GM18870 (cell line): ENCODE measurements around the gene DUSP8.

Experiments
- ATAC-seq: cut with Tn5 transposase; IDR thresholded peaks from one replicate; pipeline ENCODE4 v1.9.1; 2021; ENCODE audit warnings: moderate library complexity; ENCODE audit not compliant: unreplicated experiment

The DUSP8 gene

DNA sequence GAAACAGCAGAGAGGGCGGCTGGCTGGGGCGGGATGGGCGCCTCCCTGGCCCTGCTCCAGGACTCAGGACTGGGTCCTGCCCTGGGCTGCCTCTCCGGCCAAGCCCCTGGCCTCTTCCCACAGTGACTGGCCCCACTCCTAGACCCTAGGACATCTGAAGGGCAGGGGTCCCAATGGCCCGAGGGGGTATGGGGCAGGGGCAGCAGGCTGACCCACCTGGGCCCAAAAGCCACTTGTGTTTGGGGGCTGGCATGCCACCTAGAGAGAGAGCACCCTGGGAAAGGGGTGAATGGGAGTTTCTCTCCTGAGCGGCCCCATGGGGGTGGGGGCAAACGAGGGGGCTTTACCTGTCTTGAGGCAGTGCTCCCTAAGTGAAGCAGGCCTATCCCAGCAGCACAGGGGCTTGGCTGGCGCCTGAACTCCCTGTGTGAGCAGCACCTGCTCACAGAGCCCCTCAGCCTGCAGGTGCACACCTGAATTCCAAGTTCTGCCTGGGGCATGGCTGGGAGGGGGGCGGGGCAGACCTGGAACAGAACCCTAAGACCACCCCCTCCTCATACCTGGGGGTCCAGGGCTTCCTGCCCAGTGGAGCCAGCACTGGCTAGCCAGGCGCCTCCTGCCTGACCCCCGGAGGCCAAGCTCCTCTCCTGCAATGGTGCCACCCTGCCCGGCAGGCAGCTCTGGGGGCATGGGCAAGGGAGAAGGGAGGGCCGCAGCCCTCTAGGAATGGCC, 16.9 kb downstream of the DUSP8 start:
- ATAC-seq = no peak

DNA sequence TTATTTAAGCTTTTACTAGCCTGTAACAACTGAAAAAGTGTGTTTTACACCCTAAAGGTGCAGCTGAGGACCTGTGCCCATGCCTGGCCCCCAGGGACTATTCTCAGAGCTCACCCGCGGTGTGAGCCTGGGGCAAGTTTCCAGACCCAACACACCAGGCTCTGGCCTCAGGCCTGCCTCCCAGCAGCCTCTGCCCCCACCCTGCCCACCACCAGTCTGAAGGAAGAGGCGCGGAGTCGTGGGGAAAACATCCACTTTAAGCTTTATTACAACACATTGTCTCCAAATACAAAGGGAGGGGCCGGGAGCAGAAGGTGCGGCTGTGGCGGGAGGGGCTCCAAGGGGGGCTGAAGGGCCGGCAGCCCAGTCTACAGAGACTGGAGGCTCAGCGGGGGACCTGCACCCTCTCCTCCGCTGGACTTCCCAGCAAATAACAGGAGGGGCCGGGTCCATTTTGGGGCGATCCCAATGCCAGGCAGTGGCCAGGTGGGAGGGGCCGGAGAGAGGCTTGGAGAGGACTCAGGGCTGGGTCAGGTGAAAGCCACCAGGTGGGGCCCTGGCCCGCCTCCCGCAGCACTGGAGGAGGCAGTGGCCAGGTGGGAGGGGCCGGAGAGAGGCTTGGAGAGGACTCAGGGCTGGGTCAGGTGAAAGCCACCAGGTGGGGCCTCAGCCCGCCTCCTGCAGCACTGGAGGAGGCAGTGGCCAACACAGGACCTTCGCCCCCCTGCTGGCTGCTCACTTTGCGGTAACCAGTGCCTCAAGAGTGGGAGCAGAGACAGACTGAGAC, 18.1 kb downstream of the DUSP8 start:
- no peak for ATAC-seq

DNA sequence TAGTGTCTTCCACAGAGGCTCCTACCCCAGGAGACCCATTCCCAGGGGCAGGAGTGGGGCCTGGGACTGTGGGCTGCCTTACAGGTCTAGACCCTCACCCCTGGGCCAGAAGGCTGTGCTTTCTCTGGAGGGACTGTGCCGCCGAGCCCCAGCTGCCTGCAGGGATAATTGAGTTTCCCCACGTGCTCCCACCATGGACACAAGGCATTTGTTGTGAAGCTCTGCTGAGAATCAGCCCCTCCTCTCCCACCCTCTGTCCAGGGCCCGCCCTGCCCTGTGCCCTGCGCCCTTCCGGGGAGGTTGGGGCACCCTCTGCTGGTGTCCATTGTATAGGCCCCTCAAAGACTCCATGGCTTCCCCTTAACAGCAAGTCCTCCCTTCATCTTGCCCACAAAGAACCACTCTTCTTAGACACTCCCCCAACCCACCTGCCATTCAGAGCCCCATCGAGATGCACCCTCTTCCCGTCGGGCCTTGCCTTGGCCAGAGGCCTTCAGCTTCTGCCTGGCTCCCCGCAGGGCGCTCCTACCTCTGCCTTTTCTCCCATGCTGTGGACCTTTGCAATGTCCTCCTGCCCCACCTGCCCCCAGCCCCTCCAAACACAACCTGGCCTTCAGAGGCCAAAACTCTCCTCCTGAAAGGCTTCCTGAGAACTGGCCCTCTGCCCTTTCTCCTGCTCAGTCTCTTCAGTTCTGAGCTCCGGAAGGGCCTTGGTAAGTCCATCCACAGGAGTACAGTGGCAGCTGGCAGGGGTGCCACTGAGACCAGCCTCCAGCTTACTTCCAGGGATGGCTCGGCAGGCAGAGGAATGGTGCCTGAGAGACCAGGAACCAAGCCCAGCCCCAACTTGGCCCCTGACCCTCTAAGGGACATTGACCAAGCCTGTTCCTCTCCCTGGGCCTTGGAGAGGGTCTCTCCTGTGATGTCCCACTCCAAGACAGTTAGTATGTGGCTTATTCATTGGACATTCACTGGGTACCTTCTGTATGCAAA, 22.4 kb downstream of the DUSP8 start:
- no peak for ATAC-seq

DNA sequence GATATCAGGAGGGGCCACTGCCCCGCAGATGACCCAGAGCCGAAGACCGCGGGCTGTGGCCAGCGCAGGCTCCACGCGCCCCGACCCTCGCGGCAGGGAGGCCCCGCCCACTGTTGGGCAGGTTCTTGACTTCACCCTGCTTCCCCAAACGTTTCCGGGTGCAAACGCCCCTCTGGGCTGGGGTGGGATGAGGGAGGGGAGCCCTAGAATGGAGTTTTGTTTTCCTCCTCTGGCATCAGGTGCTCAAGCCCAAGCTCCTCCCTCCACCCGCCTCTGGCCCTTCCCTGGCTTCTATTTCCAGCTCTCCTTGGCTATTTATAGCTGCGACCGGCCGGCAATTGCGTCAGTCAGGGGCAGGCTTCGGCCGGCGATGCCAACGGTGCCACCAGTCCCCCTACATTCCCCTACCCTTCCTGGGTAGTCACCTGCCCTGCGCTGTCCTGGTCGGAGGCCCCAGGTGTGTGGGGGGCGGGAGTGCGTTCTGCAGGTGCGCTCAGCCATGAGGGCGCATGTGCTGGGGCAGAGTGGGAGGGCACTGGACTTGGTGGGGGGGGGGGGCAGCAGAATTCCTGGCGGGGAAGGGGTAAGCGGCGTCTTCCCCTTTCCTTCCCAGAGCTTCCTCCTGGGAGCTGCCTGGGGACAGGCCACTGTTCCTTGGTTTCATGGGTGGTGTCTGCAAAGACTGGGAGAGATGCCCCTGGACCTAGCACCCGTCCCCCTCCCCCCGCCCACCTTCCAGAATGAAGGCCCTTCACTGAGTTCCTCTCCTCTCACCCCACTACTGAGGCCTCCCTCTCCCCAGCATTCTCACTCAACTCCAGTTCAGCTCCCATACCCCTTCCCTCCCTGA, 23.6 kb downstream of the DUSP8 start:
- ATAC-seq = no peak

DNA sequence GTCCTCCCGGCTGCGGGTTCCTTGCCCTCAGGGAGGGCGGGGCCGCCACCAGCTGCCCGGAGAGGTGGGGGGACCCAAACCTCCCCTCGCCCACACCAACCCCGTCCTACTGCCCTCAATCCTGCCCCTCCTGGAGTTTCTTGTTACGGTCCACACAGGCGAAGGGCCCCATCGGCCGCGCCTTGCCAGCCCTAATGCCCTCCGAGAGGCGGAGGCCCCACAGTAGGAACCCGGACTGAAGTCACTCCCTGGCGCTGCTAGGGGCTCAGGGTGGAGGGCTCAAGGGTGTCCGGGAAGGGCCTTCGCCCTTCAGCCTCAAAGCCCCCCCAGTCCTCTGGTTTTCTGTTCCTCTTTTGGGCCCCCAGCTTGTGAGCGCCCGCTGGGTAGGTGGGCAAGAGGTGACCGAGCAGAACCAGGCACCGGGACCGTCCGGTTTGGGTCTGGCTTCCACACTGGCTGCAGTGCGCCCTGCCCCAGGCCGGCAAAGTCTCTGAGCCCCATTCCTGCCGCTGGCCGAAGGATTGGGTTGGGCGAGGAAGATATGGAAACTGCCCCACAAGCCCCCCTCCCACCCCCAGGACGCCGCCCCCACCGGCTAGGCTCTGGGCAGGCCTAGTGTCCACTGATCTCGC, 24.5 kb downstream of the DUSP8 start:
- ATAC-seq = no peak

DNA sequence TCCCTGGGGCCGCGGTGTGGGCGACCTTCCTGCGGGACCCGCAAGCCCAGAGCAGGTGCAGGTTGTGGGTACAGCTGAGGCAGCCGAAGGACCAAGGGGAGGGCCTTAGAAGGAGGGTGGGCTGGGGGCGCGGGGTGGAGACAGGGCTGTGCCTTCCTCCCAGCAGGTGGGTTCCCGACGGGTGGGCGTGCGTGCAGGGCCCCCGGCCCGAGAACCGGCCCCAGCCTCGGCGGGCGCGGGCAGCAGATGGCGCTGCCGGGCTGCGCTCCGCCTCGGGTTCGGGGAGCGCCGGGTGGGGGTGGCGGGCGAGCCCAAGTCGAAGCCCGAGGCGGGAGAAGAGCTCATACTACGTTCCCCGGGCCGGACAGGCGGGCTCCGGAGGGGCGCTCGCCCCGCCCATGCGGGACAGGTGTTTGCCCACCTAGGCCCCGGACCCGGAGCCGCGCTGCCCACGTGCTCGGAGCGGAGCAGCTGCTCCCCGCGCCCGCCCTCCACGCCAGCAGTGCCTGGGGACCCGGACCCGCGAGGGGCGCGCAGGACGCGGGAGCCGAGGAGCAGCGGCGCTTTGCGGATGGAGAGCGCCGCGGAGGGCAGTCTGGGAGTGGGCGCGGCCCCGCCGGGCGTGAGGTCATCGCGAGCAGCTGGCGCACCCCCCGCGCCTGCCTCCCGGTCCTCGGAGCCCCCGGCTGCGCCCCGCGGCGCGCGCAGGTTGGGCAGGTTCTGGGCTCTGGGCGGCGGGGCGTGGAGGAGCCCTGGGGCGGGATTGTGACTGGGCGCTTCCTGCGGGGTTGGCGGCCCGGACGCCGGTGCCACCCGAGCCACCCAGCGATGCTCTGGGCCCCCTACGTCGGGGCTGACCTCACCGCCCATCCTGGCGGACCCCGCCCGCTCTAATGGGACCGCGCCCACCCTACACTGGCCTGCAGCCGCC, 25.3 kb downstream of the DUSP8 start:
- ATAC-seq = no peak

DNA sequence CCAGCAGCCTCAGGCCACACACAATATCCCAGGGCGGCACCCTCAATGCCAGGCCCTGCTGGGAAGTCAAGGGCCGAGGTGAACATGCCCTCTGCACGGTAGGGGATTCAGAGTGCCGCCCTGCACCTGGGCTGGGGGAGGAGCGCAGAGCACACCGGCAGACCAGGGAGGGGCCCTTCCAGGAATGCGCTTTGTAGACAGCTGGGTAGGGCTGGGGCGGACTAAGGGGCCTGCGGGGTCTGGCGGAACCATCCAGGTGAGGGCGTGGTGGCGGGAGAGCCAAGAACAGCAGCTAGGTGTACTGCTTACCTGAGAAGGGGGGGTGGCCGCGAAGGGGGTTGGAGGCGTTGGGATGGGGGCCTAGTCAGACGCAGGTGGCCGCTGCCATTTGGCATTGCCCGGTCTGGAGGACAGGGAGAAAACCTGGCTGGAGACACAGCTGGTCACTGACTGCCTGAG, 26.0 kb downstream of the DUSP8 start:
- no peak for ATAC-seq

DNA sequence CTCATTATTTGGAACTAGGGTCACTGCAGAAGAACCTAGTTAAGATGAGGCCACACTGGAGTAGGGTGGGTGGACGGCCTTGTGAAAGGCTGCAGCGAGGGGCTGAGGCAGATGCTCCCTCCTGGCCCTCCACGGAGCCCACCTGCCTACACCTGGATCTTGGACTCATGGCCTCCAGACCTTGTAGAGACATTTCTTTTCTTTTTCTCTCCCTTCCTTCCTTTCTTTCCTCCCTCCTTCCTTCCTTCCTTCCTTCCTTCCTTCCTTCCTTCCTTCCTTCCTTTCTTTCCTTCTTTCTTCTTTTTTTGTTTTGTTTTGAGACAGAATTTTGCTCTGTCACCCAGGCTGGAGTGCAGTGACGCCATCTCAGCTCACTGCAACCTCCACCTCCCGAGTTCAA, 26.6 kb downstream of the DUSP8 start:
- ATAC-seq = no peak

DNA sequence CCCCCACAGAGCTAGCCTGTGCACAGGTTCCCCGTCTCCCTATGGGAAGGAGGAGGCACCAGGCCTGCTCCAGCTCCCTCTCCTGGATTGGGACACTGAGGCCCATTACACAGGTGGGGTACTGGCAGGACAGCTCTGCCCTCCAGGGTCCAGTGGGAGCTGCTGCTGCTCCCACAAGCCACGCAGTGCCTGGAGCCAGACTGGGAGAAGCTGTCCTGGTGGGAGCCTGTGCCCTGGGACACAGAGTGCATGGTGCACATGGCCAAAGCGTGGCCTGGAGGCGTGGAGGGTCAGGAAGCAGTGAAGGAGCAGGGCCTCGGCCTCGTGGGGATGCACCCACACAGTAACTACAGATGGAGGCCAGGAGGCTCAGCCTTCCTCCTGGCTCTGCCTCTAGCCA, 27.5 kb downstream of the DUSP8 start:
- no peak for ATAC-seq

DNA sequence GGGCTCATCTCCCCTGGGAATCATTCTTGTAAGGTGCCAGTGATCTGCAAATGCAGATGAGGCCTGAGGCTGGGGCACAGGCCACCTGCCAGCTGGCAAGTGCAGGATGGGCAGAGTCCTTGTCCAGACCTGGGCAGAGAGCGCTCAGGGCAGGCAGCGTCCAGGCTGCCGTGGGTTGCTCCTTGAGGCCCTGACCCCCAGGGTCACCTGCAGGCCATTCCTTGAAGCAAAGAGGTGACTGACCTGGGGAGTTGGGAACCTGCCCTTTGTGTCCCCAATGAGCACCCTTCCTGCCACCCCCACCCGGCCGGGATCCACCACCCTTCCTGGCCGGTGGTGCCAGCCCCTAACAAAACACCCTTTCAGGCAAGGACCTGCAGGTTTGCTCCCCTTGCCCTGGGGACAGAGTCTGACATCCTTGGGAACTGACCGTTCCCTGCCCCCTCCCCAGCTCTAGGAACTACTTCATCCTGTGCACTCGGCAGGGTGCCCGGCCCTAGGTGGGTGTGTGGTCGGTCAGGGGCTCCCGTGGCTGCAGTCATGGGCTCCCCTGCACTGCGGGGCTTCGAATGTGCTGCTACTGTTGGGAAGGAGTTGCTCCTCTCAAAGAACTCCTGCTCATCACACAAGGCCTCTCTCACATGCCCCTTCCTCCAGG, 28.3 kb downstream of the DUSP8 start:
- no peak for ATAC-seq

DNA sequence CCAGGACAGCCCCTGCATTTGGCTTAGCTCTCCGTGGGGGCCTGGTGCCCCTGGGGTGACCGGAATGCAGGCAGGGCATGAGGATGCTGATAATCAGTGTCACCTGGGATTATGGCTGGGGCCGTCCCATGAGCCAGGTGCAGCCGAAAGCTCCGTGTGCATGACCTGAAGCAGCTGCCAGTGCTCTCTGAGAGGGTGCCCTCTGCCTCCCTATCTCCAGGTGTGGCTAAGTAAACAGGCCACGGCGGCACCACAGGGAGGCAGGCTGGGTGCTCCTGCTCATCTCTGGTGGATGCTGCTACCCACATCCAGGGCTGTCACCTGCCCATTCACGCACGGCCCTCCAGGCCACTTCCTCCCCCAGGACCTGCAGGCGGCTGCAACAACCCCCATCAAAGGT, 29.8 kb downstream of the DUSP8 start:
- no peak for ATAC-seq

DNA sequence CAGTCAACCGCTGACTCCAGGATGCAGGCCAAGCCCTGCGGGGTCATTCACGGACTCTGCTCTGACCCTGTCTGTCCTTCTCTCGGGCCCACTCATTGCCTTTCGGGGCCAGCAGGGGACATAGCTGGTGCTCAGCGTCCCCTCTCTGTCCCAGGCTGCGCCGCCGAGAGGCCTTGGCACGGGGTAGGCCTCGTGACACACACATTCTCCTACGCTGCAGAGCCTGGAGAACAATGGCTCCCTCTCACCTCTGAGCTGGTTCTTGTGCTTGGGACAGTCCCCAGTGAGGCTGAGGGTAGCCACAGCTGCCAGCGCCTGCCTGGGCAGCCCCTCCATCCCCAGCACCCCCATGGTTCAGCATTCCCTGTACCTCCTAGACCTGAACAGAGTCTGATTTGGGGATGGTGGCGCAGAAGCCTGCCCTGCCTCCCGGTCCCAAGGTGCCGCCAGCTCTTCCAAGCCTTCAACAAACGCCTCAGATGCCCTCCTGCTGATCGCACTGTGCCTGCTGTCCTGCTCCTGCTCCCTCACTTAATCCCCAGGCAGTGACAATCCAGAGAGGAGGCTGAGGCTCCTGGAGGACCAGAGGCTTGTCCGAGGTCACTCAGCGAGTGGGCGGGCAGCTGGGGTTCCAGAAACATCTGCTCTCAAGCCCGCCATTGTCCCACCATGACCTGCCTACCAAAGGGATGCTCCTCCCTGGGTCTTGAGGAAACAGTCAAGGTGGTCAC, 30.4 kb downstream of the DUSP8 start:
- ATAC-seq = no peak

DNA sequence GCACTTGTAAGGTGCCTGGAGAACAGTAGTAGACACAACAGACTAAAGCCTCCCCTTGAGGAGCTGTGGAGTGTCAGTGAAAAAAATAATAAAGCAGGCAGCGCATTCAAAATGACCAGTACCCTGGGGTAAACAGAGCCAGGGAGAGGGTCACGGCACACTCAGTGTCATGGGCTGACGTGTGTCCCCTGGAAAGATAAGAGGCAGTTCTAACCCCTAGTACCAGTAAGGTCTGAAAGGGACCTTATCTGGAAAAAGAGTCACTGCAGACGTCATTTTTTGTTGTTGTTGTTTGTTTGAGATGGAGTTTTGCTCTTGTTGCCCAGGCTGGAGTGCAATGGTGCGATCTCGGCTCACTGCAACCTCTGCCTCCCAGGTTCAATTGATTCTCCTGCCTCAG, 32.0 kb downstream of the DUSP8 start:
- ATAC-seq = no peak

DNA sequence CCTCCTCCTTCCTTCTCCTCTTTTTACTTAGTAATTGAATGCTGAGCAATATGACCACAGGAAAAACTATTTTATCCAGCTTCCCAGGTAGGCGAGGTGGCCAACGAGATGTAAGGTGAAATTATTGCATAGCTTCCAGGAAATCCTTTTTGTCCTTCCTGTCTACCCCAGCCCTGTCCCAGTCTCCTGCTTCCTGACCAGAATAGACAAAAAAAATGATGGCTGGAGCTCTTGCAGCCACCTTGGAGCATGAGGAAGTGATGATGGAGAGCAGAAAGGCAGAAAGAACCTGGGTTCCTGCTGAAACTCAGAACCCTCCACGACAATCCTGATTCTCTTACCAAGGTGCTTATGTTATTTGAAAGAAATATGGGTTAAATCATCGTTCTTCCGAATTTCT, 33.9 kb downstream of the DUSP8 start:
- ATAC-seq = no peak

DNA sequence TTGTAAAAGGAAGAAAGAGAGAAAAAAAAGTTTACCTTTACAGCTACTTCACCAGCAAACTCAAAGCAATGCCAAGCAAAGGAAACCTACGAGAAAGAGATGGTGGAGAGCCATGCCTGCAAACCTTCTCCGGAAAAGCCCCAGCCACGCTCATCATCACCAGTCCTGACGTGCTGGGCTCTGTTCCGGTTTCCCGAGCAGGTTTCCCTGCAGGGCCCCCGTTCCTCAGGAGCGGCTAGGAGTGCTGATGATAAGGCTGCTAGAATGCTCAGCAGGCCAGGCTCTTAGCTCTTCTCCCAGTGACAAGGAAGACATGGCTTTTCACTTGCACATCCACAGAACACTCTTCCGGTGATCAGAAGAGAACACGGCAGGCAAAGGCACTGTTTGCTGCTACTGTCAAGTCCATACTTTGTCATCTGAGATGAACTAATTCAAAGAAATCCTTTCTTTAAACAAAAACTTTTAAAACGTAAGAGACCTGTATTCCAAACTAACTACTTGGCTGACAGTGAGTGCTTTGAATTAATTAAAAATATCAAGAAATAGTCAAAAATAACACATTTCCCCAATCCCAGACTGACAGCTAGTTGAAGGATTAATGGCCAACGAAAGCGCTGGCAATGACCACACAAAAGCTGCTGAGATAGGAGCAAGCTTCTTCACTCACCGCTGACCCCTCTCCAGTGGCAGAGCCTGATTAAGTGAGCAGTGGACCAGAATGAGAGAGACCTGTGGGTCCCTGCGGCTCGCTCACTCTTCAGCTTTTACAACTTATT, 35.8 kb downstream of the DUSP8 start:
- ATAC-seq = no peak

DNA sequence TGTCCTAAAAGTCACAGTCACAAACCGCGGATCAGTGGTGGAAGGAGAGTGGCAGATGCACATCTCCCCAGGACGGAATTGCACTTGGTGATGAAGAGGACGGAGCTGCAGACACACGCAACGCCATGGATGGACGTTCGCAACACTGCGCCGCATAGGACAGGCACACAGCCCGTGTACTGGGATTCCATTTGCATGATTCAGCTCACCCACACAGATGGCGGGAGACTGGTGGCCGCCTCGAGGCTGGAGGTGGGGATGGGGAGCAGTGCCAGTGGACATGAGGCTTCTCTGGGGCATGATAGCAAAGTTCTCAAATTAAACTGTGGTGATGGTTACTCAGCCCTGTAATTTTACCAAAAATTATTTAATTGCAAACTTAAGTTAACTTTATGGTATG, 37.4 kb downstream of the DUSP8 start:
- ATAC-seq = no peak

DNA sequence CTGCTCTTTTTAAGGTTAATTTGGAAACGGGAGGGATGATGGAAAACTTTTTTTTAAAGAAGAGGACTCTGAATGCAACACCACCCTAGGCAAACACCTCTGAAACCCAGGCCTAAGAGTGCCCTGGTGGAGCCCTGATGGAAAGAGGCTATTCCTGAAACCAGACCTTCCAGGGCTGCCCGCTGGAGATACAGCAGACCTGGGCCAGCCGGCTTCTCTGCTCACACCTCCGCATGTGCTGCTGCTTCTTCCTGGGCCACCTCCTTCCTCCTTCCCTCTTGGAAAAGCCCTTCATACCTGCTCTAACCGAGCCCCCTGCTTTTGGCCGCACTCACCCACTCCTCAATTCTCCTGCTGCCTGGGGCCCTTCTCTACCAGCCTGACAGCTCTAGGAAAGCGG, 37.9 kb downstream of the DUSP8 start:
- no peak for ATAC-seq
